HFF-Myc (cell line): Measurements from ENCODE around the gene DHRSX.

Experiments
- DNase-seq: peaks from one replicate; pipeline ENCODE4 v3.0.0-alpha.2; 2011; ENCODE audit warnings: low read depth; ENCODE audit errors: extremely low read depth
- H3K4me3 ChIP-seq: replicated peaks from 2 replicates; pipeline ENCODE4 v1.5.1; 2011; ENCODE audit warnings: low read depth, mild to moderate bottlenecking, control low read depth, low read length
- CTCF ChIP-seq: IDR thresholded peaks from 2 replicates; pipeline ENCODE4 v1.5.1; 2012; ENCODE audit warnings: mild to moderate bottlenecking, low read depth, low read length, control low read depth; ENCODE audit errors: missing control alignments

Gene DHRSX

GRCh38 chrX:2404776-2405175 lies 96.0 kb downstream of the DHRSX start:
- DNase-seq: no peak
- H3K4me3 ChIP-seq: no peak overlapping the region
- no peak for TF ChIP-seq CTCF

GRCh38 chrX:2402361-2402690 lies 98.5 kb downstream of the DHRSX start:
- no peak overlapping the region for H3K4me3 ChIP-seq
- DNase-seq: no peak
- no peak for TF ChIP-seq CTCF

- no peak overlapping the region for H3K4me3 ChIP-seq
- no peak for TF ChIP-seq CTCF
- DNase-seq: no peak
These were observed 99.0 kb downstream of the DHRSX start for GRCh38 chrX:2401590-2402360.

- no peak for TF ChIP-seq CTCF
- H3K4me3 ChIP-seq: no peak overlapping the region
- DNase-seq: no peak
These were observed 99.6 kb downstream of the DHRSX start for GRCh38 chrX:2401201-2401589.

- DNase-seq: no peak
- H3K4me3 ChIP-seq: no peak overlapping the region
- no peak for TF ChIP-seq CTCF
These were observed 102.6 kb downstream of the DHRSX start for GRCh38 chrX:2398064-2398656.

GRCh38 chrX:2397229-2398063 lies 103.3 kb downstream of the DHRSX start:
- DNase-seq: no peak
- no peak for TF ChIP-seq CTCF
- H3K4me3 ChIP-seq: no peak overlapping the region
